ENCODE measurements around the gene SPTAN1.
"Not testable (repeated sequence)": the region's sequence is repeated elsewhere in the genome, so short reads cannot be mapped to it uniquely, and the experiment has no call there.

GRCh38 chr9:128648206-128648605 is 95.8 kb downstream of the SPTAN1 start:
- TF ChIP-seq CTCF (conservative IDR thresholded peaks at IDR 0.05; ENCODE audit: low read length): peak; percentile 49
- TF ChIP-seq EZH2phosphoT487 (IDR thresholded peaks at IDR 0.05; ENCODE audit: borderline replicate concordance): not testable (repeated sequence)

All from Loucy (cell line).